Pancreas (tissue), 10 donors: Measurements from ENCODE around the gene RC3H1. TPM values are rescaled to one million over a fixed set of nuclear protein-coding genes. Genes with fewer than 3 reads are reported as not detected.
A peak's percentile ranks its signal among the peaks of the same experiment; 100 is the strongest.
"Not testable (repeated sequence)": the region's sequence is repeated elsewhere in the genome, so short reads cannot be mapped to it uniquely, and the experiment has no call there.

Experiments
- ATAC-seq, 4 donors: fragments of 200-7000 bp; cut with Tn5 transposase; one replicate each; pipeline versions ENCODE4 v1.8.0 to v1.9.1; 2020; ENCODE audit warnings: mild to moderate bottlenecking in 4 of 4, moderate library complexity in 4 of 4
- DNase-seq, 6 donors: peaks; one replicate each; pipeline ENCODE4 v3.0.0-alpha.2; 2020
- FAIRE-seq: peaks from 2 replicates; lab custom pipeline; 2012; peaks lifted over from hg19 to GRCh38; lab: Jason Lieb, UNC
- H3K27ac ChIP-seq, 4 donors: fragments of 200-600 bp; sonication (generic); 1 replicate in 3 of 4; 2 replicates in 1 of 4; pipeline versions ENCODE4 v1.5.0 to v1.8.0; 2020
- H3K27me3 ChIP-seq, 4 donors: fragments of 200-600 bp; one replicate each; pipeline ENCODE4 v1.8.0; 2021
- H3K36me3 ChIP-seq, 3 donors: fragments of 200-600 bp; sonication (generic) in 1 of 3; one replicate each; pipeline versions ENCODE4 v1.5.0 to v1.8.0; 2020 to 2021
- H3K4me1 ChIP-seq, 3 donors: fragments of 200-600 bp; one replicate each; pipeline ENCODE4 v1.8.0; 2021
- H3K4me3 ChIP-seq, 4 donors: fragments of 200-600 bp; sonication (generic) in 2 of 4; one replicate each; pipeline versions ENCODE4 v1.5.0 to v1.8.0; 2020 to 2021
- H3K9me3 ChIP-seq, 4 donors: fragments of 200-600 bp; one replicate each; pipeline ENCODE4 v1.8.0; 2021
- CTCF ChIP-seq, 4 donors: fragments of 200-600 bp; sonication (generic) in 3 of 4; IDR thresholded peaks; one replicate each; pipeline versions ENCODE4 v1.5.0 to v1.8.0; 2021; ENCODE audit warnings: antibody characterized with exemption in 4 of 4
- WGBS, 2 donors: extraction: QIAGEN DNeasy Blood & Tissue Kit; methylation state at CpG; one replicate each; pipeline ENCODE4 v1.1.7; 2013; 5-methylcytosine and 5-hydroxymethylcytosine counted together
- intact Hi-C, 3 donors: fragments of 100-400 bp; cut with DNase I; formaldehyde crosslinking; loops; one replicate each; pipeline versions ENCODE4 v1.11.1 to v1.14.2; 2022
- polyA plus RNA-seq, 2 donors: library from polyadenylated mRNA; stranded (reverse); fragments of 200-250 nt; gene quantifications; one replicate each; pipeline ENCODE4 v1.2.3, GENCODE V29; 2013
- total RNA-seq, 6 donors: library from RNA; stranded (reverse); fragmentation: NEBNext Ultra II Directional in 4 of 6; extraction: Animal tissue kit (Norgen Biotek cat#: 25700) in 4 of 6; gene quantifications; one replicate each; pipeline versions ENCODE4 v1.2.1 to v1.2.4, GENCODE V29; 2021 to 2023
- donor health status: healthy with polysubstance abuse.
- donor health status: DM: no; HTN: no; CAD: no; lungs with moderate emphysema.
- donor health status: DM: no; HTN: no; CAD: no.
- donor health status: control.
- donor health status: control.
- donor health status: Bipolar disorder and iron deficiency.
- donor health status: DM: yes; HTN: yes; CAD: no.
- donor health status: DM: no; HTN: no; CAD: no.
- donor health status: DM: no; HTN: no; CAD: no.
- donor health status: DM: yes; HTN: yes; CAD: no.

Gene RC3H1
- total and polyA plus RNA-seq, 8 donors: 2.7 to 27.9 (median 14.9) TPM

- H3K9me3 ChIP-seq: no peaks in the 10 kb centered on the region
- no peaks in the 10 kb centered on the region for H3K36me3 ChIP-seq
- no peaks in the 10 kb centered on the region for H3K27me3 ChIP-seq
- DNase-seq: no peak
- no peak overlapping the region for H3K4me3 ChIP-seq
- H3K27ac ChIP-seq: no peak overlapping the region
- no peak for TF ChIP-seq CTCF (IDR thresholded peaks at IDR 0.05)
- FAIRE-seq: no peak
- no peak for ATAC-seq
- intact Hi-C loops: no loop called here
- no peaks in the 10 kb centered on the region for H3K4me1 ChIP-seq
These were observed 31.7 kb upstream of the RC3H1 start for GRCh38 chr1:174053826-174054225.

- ATAC-seq (no peak), DNase-seq (no peak), FAIRE-seq (no peak)
- no peaks in the 10 kb centered on the region for H3K36me3 ChIP-seq
- TF ChIP-seq CTCF (IDR thresholded peaks at IDR 0.05): no peak
- intact Hi-C loops: no loop called here
- H3K27ac ChIP-seq: no peak overlapping the region
- WGBS, 2 donors: 65 to 70% methylated on average over 3 of the region's 3 CpGs
- no peaks in the 10 kb centered on the region for H3K4me1 ChIP-seq
- no peaks in the 10 kb centered on the region for H3K9me3 ChIP-seq
- H3K27me3 ChIP-seq: no peaks in the 10 kb centered on the region
- no peak overlapping the region for H3K4me3 ChIP-seq
These were observed 30.5 kb upstream of the RC3H1 start for GRCh38 chr1:174052621-174053020.

- TF ChIP-seq CTCF (IDR thresholded peaks at IDR 0.05): no peak
- no peak for DNase-seq
- no peaks in the 10 kb centered on the region for H3K9me3 ChIP-seq
- intact Hi-C loops: no loop called here
- H3K27ac ChIP-seq: no peak overlapping the region
- no peaks in the 10 kb centered on the region for H3K36me3 ChIP-seq
- ATAC-seq: peak in 1 of 4 donors; percentile 27
- H3K4me3 ChIP-seq: no peak overlapping the region
- no peak for FAIRE-seq
- WGBS, 2 donors: 66 to 67% methylated on average over 6 of the region's 6 CpGs
- no peaks in the 10 kb centered on the region for H3K27me3 ChIP-seq
- H3K4me1 ChIP-seq: no peaks in the 10 kb centered on the region
These were observed 29.8 kb upstream of the RC3H1 start for GRCh38 chr1:174051956-174052355.

GRCh38 chr1:174049514-174049913 is 27.4 kb upstream of the RC3H1 start:
- Histone ChIP-seq H3K27ac (no peak overlapping the region), H3K36me3 (no peaks in the 10 kb centered on the region), H3K4me3 (no peak overlapping the region), H3K9me3 (no peaks in the 10 kb centered on the region), H3K27me3 (no peaks in the 10 kb centered on the region), H3K4me1 (no peaks in the 10 kb centered on the region)
- intact Hi-C loops: no loop called here
- ATAC-seq (no peak), FAIRE-seq (no peak), DNase-seq (no peak)
- no peak for TF ChIP-seq CTCF (IDR thresholded peaks at IDR 0.05)
- WGBS, 2 donors: 94 to 100% methylated on average over 2 of the region's 2 CpGs

- ATAC-seq (peak in 1 of 4 donors; percentile 21), FAIRE-seq (no peak), DNase-seq (no peak)
- WGBS, 2 donors: 44 to 47% methylated on average over 4 of the region's 4 CpGs
- no peaks in the 10 kb centered on the region for H3K9me3 ChIP-seq
- H3K27ac ChIP-seq: no peak overlapping the region
- intact Hi-C loops: no loop called here
- no peak for TF ChIP-seq CTCF (IDR thresholded peaks at IDR 0.05)
- H3K4me3 ChIP-seq: no peak overlapping the region
- no peaks in the 10 kb centered on the region for H3K4me1 ChIP-seq
- no peaks in the 10 kb centered on the region for H3K27me3 ChIP-seq
- no peaks in the 10 kb centered on the region for H3K36me3 ChIP-seq
These were observed 22.5 kb upstream of the RC3H1 start for GRCh38 chr1:174044418-174045222.

GRCh38 chr1:174042509-174042908 is 20.4 kb upstream of the RC3H1 start:
- ATAC-seq, H3K4me3 ChIP-seq, H3K36me3 ChIP-seq, H3K27me3 ChIP-seq, FAIRE-seq, H3K4me1 ChIP-seq, intact Hi-C loops, H3K9me3 ChIP-seq, H3K27ac ChIP-seq, DNase-seq: not testable (repeated sequence)
- 85 to 87% methylated on average over 5 of the region's 5 CpGs for WGBS, 2 donors
